Mammary epithelial cell (primary cell): ENCODE data around the gene PLA2G4D.

Experiments
- CTCF ChIP-seq, 2 donors: IDR thresholded peaks in 1 of 2; conservative IDR thresholded peaks in 1 of 2; 2 replicates each; pipeline ENCODE4 v1.5.1; 2011 to 2012; ENCODE audit warnings: inconsistent platforms in 2 of 2, low read length in 2 of 2, mild to moderate bottlenecking in 2 of 2, control low read depth in 1 of 2, low read depth in 1 of 2; ENCODE audit not compliant: insufficient read depth in 1 of 2; ENCODE audit errors: extremely low read depth in 1 of 2
- EZH2 ChIP-seq: IDR thresholded peaks from 2 replicates; pipeline ENCODE4 v1.6.1; 2012; ENCODE audit warnings: low read length, inconsistent platforms, borderline replicate concordance

GRCh38 chr15:42087460-42087859, 6.9 kb downstream of the PLA2G4D start:
- TF ChIP-seq CTCF (conservative IDR thresholded peaks at IDR 0.05 in 1 of 2, IDR thresholded peaks at IDR 0.05 in 1 of 2; ENCODE audit: extremely low read depth in 1 of 2, insufficient read depth in 1 of 2, low read depth in 1 of 2, low read length in 2 of 2) (no peak), EZH2 (no peak)
